Type B pancreatic cell (in vitro differentiated cells): ENCODE data around the gene PTGDS. TPM values are rescaled to one million over a fixed set of nuclear protein-coding genes. Genes with fewer than 3 reads are reported as not detected.

Source experiments
- DNase-seq: peaks from one replicate; pipeline ENCODE4 v3.0.0; 2021; ENCODE audit warnings: mixed read lengths; ENCODE audit not compliant: unreplicated experiment; ENCODE audit errors: extremely low spot score
- H3K27ac Mint-ChIP-seq: 2 replicates; pipeline ENCODE4 v1.8.0; 2021; ENCODE audit warnings: mild to moderate bottlenecking, mixed read lengths
- H3K27me3 Mint-ChIP-seq: 2 replicates; pipeline ENCODE4 v1.8.0; 2021; ENCODE audit warnings: mixed read lengths
- H3K36me3 Mint-ChIP-seq: 2 replicates; pipeline ENCODE4 v1.8.0; 2021; ENCODE audit warnings: mixed read lengths
- H3K4me1 Mint-ChIP-seq: one replicate; pipeline ENCODE4 v1.8.0; 2021; ENCODE audit warnings: mixed read lengths; ENCODE audit not compliant: unreplicated experiment
- H3K4me3 Mint-ChIP-seq: 2 replicates; pipeline ENCODE4 v1.8.0; 2021; ENCODE audit warnings: mild to moderate bottlenecking, mixed read lengths
- H3K9me3 Mint-ChIP-seq: 2 replicates; pipeline ENCODE4 v1.8.0; 2021; ENCODE audit warnings: mixed read lengths
- total RNA-seq: library from RNA; stranded (reverse); gene quantifications from 2 replicates; pipeline ENCODE4 v1.2.1, GENCODE V29; 2021; ENCODE audit warnings: low replicate concordance
- TF ChIP-seq, protein P1 (sequence below): fragments of 200-600 bp; sonication (generic); conservative IDR thresholded peaks from 2 replicates; pipeline ENCODE4 v1.5.0; 2021; ENCODE audit warnings: antibody characterized with exemption, mild to moderate bottlenecking

The PTGDS gene
- total RNA-seq, 1 donor from 2014 or later: 1.7 TPM

DNA sequence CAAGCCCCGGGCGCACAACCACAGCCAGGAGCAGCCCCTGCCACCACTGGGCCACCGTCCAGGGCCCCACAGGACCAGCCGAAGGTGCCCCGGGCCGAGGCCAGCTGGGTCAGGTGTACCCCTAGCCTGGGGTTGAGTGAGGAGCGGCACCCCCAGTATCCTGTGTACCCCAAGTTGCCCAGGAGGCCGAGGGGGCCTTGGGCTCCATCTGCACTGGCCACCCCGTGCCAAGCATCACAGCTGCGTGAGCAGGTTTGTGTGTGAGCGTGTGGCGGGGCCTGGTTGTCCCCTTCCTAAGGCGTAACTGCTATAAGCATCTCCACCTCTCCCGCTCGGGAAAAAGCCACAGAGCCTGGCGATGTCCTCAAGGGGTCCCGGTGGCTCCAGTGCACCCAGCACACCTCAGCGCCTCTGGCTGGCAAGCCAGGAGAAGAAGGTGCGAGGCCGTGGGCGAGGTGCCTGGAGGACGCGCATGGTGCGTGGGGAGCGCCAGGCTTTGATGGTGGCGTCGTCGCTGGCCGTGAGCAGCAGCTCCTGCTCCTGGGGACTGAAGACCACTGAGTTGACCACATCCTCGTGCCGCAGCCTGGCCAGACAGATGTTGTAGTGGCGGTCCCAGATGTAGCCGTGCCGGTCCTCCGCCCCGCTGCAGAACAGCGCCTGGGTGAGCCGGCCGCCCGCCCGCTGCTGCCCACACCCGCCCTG is 36.6 kb upstream of the PTGDS start:
- TF ChIP-seq, protein P1, sequence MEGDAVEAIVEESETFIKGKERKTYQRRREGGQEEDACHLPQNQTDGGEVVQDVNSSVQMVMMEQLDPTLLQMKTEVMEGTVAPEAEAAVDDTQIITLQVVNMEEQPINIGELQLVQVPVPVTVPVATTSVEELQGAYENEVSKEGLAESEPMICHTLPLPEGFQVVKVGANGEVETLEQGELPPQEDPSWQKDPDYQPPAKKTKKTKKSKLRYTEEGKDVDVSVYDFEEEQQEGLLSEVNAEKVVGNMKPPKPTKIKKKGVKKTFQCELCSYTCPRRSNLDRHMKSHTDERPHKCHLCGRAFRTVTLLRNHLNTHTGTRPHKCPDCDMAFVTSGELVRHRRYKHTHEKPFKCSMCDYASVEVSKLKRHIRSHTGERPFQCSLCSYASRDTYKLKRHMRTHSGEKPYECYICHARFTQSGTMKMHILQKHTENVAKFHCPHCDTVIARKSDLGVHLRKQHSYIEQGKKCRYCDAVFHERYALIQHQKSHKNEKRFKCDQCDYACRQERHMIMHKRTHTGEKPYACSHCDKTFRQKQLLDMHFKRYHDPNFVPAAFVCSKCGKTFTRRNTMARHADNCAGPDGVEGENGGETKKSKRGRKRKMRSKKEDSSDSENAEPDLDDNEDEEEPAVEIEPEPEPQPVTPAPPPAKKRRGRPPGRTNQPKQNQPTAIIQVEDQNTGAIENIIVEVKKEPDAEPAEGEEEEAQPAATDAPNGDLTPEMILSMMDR: no peak
- Mint-ChIP-seq H3K36me3 (peaks cover 8% of the 10 kb centered on the region), H3K4me3 (no peak overlapping the region), H3K27ac (no peak overlapping the region), H3K9me3 (no peaks in the 10 kb centered on the region), H3K4me1 (peaks cover 4% of the 10 kb centered on the region), H3K27me3 (no peaks in the 10 kb centered on the region)
- DNase-seq: no peak

DNA sequence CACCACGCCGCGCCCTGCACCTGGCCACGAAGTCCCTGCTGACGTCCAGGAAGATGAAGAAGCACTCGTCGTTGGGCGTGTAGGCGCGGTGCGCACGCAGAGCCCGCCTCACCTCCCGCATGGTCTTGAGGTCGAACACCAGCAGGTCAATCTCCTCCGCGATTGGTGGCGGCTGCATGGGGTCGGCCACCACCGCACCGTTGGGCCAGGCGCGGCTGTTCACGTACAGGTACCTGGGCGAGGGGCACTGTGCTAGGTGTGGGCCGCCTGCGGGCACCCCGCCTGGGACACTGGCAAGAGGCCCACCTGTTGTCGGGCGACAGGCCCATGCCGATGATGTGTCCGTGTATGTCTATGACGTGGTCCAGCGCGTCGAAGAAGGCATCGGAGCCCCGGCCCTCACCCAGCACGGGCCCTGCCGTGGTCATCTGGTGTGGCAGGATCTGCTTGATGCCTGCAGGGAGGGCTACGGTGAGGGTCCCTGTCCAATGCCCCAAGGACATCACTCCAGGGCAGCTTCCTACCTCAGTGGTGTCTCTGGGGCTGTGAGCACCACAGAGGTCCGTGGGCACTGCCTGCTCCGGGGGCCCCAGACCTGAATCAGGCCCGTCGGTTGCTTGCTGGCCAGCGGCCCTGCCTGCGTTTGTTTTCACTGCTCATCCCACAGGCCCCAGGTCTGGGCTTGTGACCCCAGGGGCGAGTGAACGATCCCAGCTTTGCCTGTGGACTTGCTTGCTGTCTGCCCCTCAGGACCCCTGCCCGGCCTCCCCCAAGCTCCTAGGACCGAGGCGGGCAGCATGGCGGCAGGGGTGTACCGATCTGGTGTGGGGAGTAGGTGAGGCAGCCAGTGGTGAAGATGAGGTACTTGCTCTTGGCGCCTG is 35.8 kb upstream of the PTGDS start:
- peaks cover 4% of the 10 kb centered on the region for H3K4me1 Mint-ChIP-seq
- DNase-seq: no peak
- no peak overlapping the region for H3K27ac Mint-ChIP-seq
- peaks cover 8% of the 10 kb centered on the region for H3K36me3 Mint-ChIP-seq
- no peaks in the 10 kb centered on the region for H3K9me3 Mint-ChIP-seq
- H3K27me3 Mint-ChIP-seq: no peaks in the 10 kb centered on the region
- TF ChIP-seq, protein P1: no peak
- H3K4me3 Mint-ChIP-seq: no peak overlapping the region

DNA sequence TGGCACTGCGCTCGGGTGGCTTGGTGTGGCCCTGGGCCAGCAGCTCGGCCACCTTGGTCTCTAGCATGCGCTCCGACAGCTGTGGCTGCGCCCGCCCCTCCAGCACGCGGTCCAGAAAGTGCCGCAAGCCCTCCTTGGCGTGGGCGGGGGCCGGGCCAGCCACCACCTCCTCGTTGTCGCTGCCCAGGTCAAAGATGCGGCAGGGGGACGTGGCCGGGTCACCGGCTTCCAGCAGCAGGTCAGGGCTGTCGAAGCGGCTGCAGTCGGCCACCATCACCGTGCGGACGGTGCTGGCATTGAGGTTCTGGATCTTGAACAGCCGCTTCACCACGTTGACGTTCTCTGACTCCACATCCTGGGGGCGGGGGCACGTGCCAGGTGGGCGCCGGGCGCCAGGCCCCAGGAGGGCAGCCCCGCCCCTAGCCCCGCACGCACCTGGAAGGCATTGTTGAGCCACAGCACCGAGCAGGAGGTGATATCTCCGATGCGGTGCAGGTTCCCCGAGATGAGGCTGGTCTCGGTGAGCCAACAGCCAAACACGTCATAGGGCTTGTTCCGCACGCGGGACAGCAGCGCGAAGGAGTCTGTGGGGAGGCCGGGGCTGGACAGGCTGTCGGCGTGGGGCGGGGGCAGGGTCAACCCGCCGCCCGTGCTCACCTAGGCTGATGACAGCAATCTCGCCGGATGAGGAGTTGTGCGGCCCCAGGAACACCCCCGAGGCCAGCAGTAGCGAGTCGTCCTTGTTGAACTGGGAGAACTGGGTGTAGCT is 35.0 kb upstream of the PTGDS start:
- no peak for DNase-seq
- Mint-ChIP-seq H3K4me3 (peak overlapping the region; percentile 61), H3K27ac (no peak overlapping the region), H3K27me3 (no peaks in the 10 kb centered on the region), H3K4me1 (peaks cover 4% of the 10 kb centered on the region), H3K9me3 (no peaks in the 10 kb centered on the region), H3K36me3 (peaks cover 7% of the 10 kb centered on the region)
- TF ChIP-seq, protein P1: no peak

DNA sequence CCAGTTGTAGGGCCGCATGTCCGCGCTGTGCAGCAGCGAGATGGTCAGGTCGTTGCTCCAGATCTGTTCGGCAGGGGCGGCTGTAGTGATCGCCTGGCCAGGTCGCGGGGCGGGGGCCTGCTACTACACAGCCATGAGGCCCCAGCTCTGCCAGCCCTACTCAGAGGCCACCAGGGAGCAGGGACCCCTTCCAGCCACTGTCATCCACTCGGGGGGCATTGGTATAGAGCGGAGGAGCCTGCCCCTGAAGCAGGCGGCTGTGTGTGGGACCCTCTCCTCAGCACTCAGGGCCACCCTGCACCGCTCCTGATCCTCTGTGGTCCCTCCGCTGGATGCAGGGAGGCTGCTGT is 34.4 kb upstream of the PTGDS start:
- no peak overlapping the region for H3K27ac Mint-ChIP-seq
- no peaks in the 10 kb centered on the region for H3K27me3 Mint-ChIP-seq
- DNase-seq: peak; percentile 59
- no peaks in the 10 kb centered on the region for H3K9me3 Mint-ChIP-seq
- TF ChIP-seq, protein P1: no peak
- peaks cover 5% of the 10 kb centered on the region for H3K36me3 Mint-ChIP-seq
- H3K4me1 Mint-ChIP-seq: peaks cover 4% of the 10 kb centered on the region
- H3K4me3 Mint-ChIP-seq: peak overlapping the region; percentile 61

DNA sequence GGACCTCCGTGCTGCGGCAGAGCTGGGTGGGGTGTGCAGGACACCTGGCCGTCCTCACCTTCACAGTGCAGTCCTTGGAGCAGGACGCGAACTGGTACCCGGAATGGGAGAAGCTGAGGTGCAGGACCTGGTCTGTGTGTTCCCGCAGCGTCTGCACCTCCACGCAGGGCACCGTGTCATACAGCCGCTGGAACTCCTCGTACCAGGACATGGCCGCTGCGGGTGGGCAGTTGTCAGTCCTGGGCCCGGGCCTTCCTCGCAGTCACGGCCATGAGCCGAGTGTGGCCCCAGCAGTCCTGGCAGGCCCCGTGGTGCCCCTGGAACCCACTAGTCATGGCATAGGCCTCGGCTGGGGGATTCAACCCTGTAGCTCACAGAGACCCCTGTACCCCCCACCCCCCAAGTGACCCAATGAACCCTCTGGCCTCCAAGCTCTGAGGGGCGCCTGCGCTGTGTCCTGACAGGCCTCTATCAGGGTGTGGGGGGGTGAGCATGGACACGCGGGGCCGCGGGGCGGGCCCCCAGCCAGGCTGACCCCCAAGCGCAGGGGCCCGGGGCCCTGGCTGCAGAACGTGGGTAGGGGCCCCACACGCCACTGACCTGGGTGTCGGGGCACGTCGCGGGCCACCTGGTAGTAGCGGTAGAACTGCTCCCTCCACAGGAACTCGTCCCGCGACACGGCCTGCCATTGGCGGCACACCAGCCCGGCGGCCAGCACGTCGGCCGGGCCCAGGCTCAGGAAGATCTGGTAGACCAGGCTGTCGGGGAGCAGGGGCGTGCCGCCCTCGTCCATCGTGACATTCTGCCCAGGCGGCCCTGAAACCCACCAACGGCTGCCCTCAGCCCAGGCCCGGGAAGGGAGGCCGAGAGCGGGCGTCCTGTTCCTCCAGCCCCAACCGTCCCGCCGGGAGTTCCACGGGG is 33.8 kb upstream of the PTGDS start:
- H3K4me1 Mint-ChIP-seq: peaks cover 4% of the 10 kb centered on the region
- TF ChIP-seq, protein P1: no peak
- peak overlapping the region; percentile 82 for H3K4me3 Mint-ChIP-seq
- DNase-seq: no peak
- no peaks in the 10 kb centered on the region for H3K9me3 Mint-ChIP-seq
- no peak overlapping the region for H3K27ac Mint-ChIP-seq
- H3K27me3 Mint-ChIP-seq: no peaks in the 10 kb centered on the region
- H3K36me3 Mint-ChIP-seq: peaks cover 5% of the 10 kb centered on the region
